H9 (cell line): ENCODE measurements around the gene ZBTB16. TPM values are rescaled to one million over a fixed set of nuclear protein-coding genes. Genes with fewer than 3 reads are reported as not detected.

Experiments
- DNase-seq: peaks from one replicate; pipeline ENCODE4 v3.0.0-alpha.2; 2017
- H2AFZ ChIP-seq: one replicate; pipeline ENCODE4 v1.6.1; 2013; ENCODE audit warnings: mild to moderate bottlenecking, low read length, control low read depth, moderate library complexity
- H2AK5ac ChIP-seq: 2 replicates; pipeline ENCODE4 v1.6.1; 2013; ENCODE audit warnings: low read length, control low read depth, mixed read lengths; ENCODE audit not compliant: insufficient read length
- H2BK120ac ChIP-seq: one replicate; pipeline ENCODE4 v1.6.1; 2013; ENCODE audit warnings: low read depth, mild to moderate bottlenecking, low read length, control low read depth, inconsistent platforms; ENCODE audit not compliant: poor library complexity, severe bottlenecking
- H2BK12ac ChIP-seq: 2 replicates; pipeline ENCODE4 v1.6.1; 2013; ENCODE audit warnings: low read length, control low read depth, mixed read lengths, low read depth; ENCODE audit not compliant: insufficient read length
- H2BK15ac ChIP-seq: 2 replicates; pipeline ENCODE4 v1.6.1; 2013; ENCODE audit warnings: low read depth, low read length, control low read depth
- H2BK20ac ChIP-seq: one replicate; pipeline ENCODE4 v1.6.1; 2013; ENCODE audit warnings: low read depth, mild to moderate bottlenecking, low read length, control low read depth, inconsistent platforms; ENCODE audit not compliant: poor library complexity, severe bottlenecking
- H2BK5ac ChIP-seq: 2 replicates; pipeline ENCODE4 v1.6.1; 2013; ENCODE audit warnings: low read length, control low read depth, mixed read lengths; ENCODE audit not compliant: insufficient read length
- H3K14ac ChIP-seq: 2 replicates; pipeline ENCODE4 v1.6.1; 2013; ENCODE audit warnings: low read length, control low read depth; ENCODE audit not compliant: insufficient read depth
- H3K18ac ChIP-seq: 2 replicates; pipeline ENCODE4 v1.6.1; 2013; ENCODE audit warnings: low read depth, mild to moderate bottlenecking, mixed read lengths, low read length, control low read depth; ENCODE audit not compliant: insufficient read length
- H3K23ac ChIP-seq: 2 replicates; pipeline ENCODE4 v1.6.1; 2013; ENCODE audit warnings: low read length, control low read depth, mixed read lengths, low read depth; ENCODE audit not compliant: insufficient read length
- H3K23me2 ChIP-seq: 2 replicates; pipeline ENCODE4 v1.6.1; 2013; ENCODE audit warnings: low read depth, mild to moderate bottlenecking, mixed read lengths, low read length, control low read depth; ENCODE audit not compliant: insufficient read length, poor library complexity, severe bottlenecking
- H3K27ac ChIP-seq: 2 replicates; pipeline ENCODE4 v1.5.1; 2013; ENCODE audit warnings: low read length, control low read depth, mixed read lengths, low read depth; ENCODE audit not compliant: insufficient read length
- H3K27me3 ChIP-seq: 2 replicates; pipeline ENCODE4 v1.6.1; 2013; ENCODE audit warnings: low read length, control low read depth, inconsistent platforms; ENCODE audit not compliant: insufficient read depth
- H3K4ac ChIP-seq: 2 replicates; pipeline ENCODE4 v1.6.1; 2013; ENCODE audit warnings: low read depth, mild to moderate bottlenecking, control low read depth, inconsistent platforms, low read length, moderate library complexity
- H3K4me1 ChIP-seq: 2 replicates; pipeline ENCODE4 v1.6.1; 2013; ENCODE audit warnings: low read length, control low read depth, inconsistent platforms; ENCODE audit not compliant: insufficient read depth
- H3K4me2 ChIP-seq: 2 replicates; pipeline ENCODE4 v1.6.1; 2013; ENCODE audit warnings: low read length, control low read depth, mixed read lengths; ENCODE audit not compliant: insufficient read length, insufficient read depth
- H3K56ac ChIP-seq: 2 replicates; pipeline ENCODE4 v1.6.1; 2013; ENCODE audit warnings: low read depth, mild to moderate bottlenecking, mixed read lengths, low read length, control low read depth; ENCODE audit not compliant: insufficient read length
- H3K79me1 ChIP-seq: 2 replicates; pipeline ENCODE4 v1.6.1; 2013; ENCODE audit warnings: low read depth, mild to moderate bottlenecking, moderate library complexity, low read length, control low read depth, inconsistent platforms; ENCODE audit not compliant: insufficient read depth, poor library complexity, severe bottlenecking
- H3K79me2 ChIP-seq: 2 replicates; pipeline ENCODE4 v1.6.1; 2013; ENCODE audit warnings: low read length, control low read depth, inconsistent platforms; ENCODE audit not compliant: insufficient read depth
- H3K9ac ChIP-seq: 2 replicates; pipeline ENCODE4 v1.6.1; 2013; ENCODE audit warnings: low read length, control low read depth, mixed read lengths; ENCODE audit not compliant: insufficient read length; ENCODE audit errors: extremely low read depth
- H3K9me3 ChIP-seq: one replicate; pipeline ENCODE4 v1.6.1; 2013; ENCODE audit warnings: low read depth, low read length, inconsistent platforms; ENCODE audit not compliant: control insufficient read depth
- H3T11ph ChIP-seq: one replicate; pipeline ENCODE4 v1.6.1; 2013; ENCODE audit warnings: mild to moderate bottlenecking, low read length, control low read depth, inconsistent platforms
- H4K20me1 ChIP-seq: one replicate; pipeline ENCODE4 v1.6.1; 2013; ENCODE audit not compliant: control insufficient read depth, insufficient read length, insufficient read depth
- H4K5ac ChIP-seq: 2 replicates; pipeline ENCODE4 v1.6.1; 2013; ENCODE audit warnings: low read depth, mild to moderate bottlenecking, mixed read lengths, low read length, control low read depth; ENCODE audit not compliant: insufficient read length
- H4K8ac ChIP-seq: replicated peaks from 2 replicates; pipeline ENCODE4 v1.6.1; 2013; ENCODE audit warnings: low read length, control low read depth, mixed read lengths, low read depth; ENCODE audit not compliant: insufficient read length
- H4K91ac ChIP-seq: 2 replicates; pipeline ENCODE4 v1.6.1; 2013; ENCODE audit warnings: low read depth, mild to moderate bottlenecking, moderate library complexity, mixed read lengths, low read length, control low read depth; ENCODE audit not compliant: insufficient read length
- H3K27ac Mint-ChIP-seq, 3 experiments: 2 replicates in 2 of 3; 3 replicates in 1 of 3; pipeline ENCODE4 v1.8.0; 2020 to 2021; ENCODE audit warnings: mixed read lengths in 3 of 3, mild to moderate bottlenecking in 1 of 3, moderate library complexity in 1 of 3
- H3K27me3 Mint-ChIP-seq: 2 replicates; pipeline ENCODE4 v1.8.0; 2021; ENCODE audit warnings: low read depth, mild to moderate bottlenecking, moderate library complexity, mixed read lengths
- H3K36me3 Mint-ChIP-seq, 3 experiments: 2 replicates in 2 of 3; 3 replicates in 1 of 3; pipeline ENCODE4 v1.8.0; 2020 to 2021; ENCODE audit warnings: low read depth in 3 of 3, mixed read lengths in 3 of 3; ENCODE audit not compliant: insufficient read depth in 1 of 3
- H3K4me1 Mint-ChIP-seq, 2 experiments: 2 replicates each; pipeline ENCODE4 v1.8.0; 2020; ENCODE audit warnings: mixed read lengths in 2 of 2
- H3K4me3 Mint-ChIP-seq, 2 experiments: 2 replicates in 1 of 2; 3 replicates in 1 of 2; pipeline ENCODE4 v1.8.0; 2020 to 2021; ENCODE audit warnings: mild to moderate bottlenecking in 2 of 2, mixed read lengths in 2 of 2, moderate library complexity in 1 of 2
- H3K9me3 Mint-ChIP-seq, 2 experiments: 2 replicates in 1 of 2; 3 replicates in 1 of 2; pipeline ENCODE4 v1.8.0; 2020; ENCODE audit warnings: mild to moderate bottlenecking in 2 of 2, mixed read lengths in 2 of 2, moderate library complexity in 1 of 2
- CTCF ChIP-seq: fragments of 200-600 bp; sonication (generic); conservative IDR thresholded peaks from 3 replicates; pipeline ENCODE4 v1.8.0; 2021; ENCODE audit warnings: antibody characterized with exemption, mild to moderate bottlenecking
- WGBS: extraction: QIAGEN DNeasy Blood & Tissue Kit; methylation state at CpG from one replicate; pipeline ENCODE4 v1.1.7; 2013; ENCODE audit warnings: missing lambda C conversion rate, low lambda C conversion rate, mixed read lengths; ENCODE audit not compliant: insufficient read length; ENCODE audit errors: extremely low coverage; 5-methylcytosine and 5-hydroxymethylcytosine counted together
- total RNA-seq: library from RNA; stranded (reverse); gene quantifications from 2 replicates; pipeline ENCODE4 v1.2.1, GENCODE V29; 2021

The ZBTB16 gene
- total RNA-seq, 1 experiment from 2014 or later: not detected

GRCh38 chr11:114052160-114052559 is 7.4 kb upstream of the ZBTB16 start:
- H3K14ac ChIP-seq: no peak overlapping the region
- Mint-ChIP-seq H3K4me1 (peaks cover 11 to 19% of the 10 kb centered on the region in 2 experiments), H3K27me3 (peaks cover 58% of the 10 kb centered on the region), H3K36me3 (no peaks in the 10 kb centered on the region), H3K27ac (no peak overlapping the region; a peak in 1 of 7 replicates), H3K9me3 (no peaks in the 10 kb centered on the region), H3K4me3 (no peak overlapping the region)
- no peak overlapping the region for H4K8ac ChIP-seq
- no peak overlapping the region for H3K23ac ChIP-seq
- H2AFZ ChIP-seq: no peak overlapping the region
- WGBS: no CpG with 5 or more reads among the region's 5 CpGs
- no peak overlapping the region for H3K4me2 ChIP-seq
- no peak overlapping the region for H2BK120ac ChIP-seq
- peaks cover 10% of the 10 kb centered on the region; the same call in 1 of the 2 replicates for H3K27me3 ChIP-seq
- no peak overlapping the region for H3K56ac ChIP-seq
- DNase-seq: no peak
- H3K23me2 ChIP-seq: no peaks in the 10 kb centered on the region
- no peak overlapping the region for H2BK15ac ChIP-seq
- TF ChIP-seq CTCF: no peak
- no peaks in the 10 kb centered on the region for H3K79me2 ChIP-seq
- H3K4me1 ChIP-seq: peaks cover 3% of the 10 kb centered on the region; the same call in 1 of the 2 replicates
- H4K20me1 ChIP-seq: no peaks in the 10 kb centered on the region
- no peak overlapping the region for H3K4ac ChIP-seq
- no peak overlapping the region for H2BK12ac ChIP-seq
- no peaks in the 10 kb centered on the region for H3K79me1 ChIP-seq
- no peak overlapping the region for H2BK5ac ChIP-seq
- no peak overlapping the region for H3K27ac ChIP-seq
- no peak overlapping the region for H3K9ac ChIP-seq
- H3K18ac ChIP-seq: no peak overlapping the region
- no peak overlapping the region for H4K91ac ChIP-seq
- H2AK5ac ChIP-seq: no peak overlapping the region
- no peak overlapping the region for H3T11ph ChIP-seq
- H2BK20ac ChIP-seq: no peak overlapping the region
- no peak overlapping the region for H4K5ac ChIP-seq
- no peaks in the 10 kb centered on the region for H3K9me3 ChIP-seq
